A549 (cell line): ENCODE data around the gene PROCA1. TPM values are rescaled to one million over a fixed set of nuclear protein-coding genes. Genes with fewer than 3 reads are reported as not detected.
A peak's percentile ranks its signal among the peaks of the same experiment; 100 is the strongest.

Experiments used
- ATAC-seq, 2 experiments: fragments of 200-7000 bp in 1 of 2; fragments of >200 bp in 1 of 2; cut with Nextera tagmentation in 1 of 2; cut with Tn5 transposase in 1 of 2; 3 replicates each; pipeline versions ENCODE4 v1.8.0 to v1.9.1; 2018 to 2020; ENCODE audit warnings: mild to moderate bottlenecking in 1 of 2, moderate library complexity in 1 of 2
- CTCF ChIA-PET: fragments of 300-600 bp; sonication (Branson Sonifier 250); formaldehyde crosslinking; extraction: SDS; loops from one replicate; lab custom pipeline; 2021; ENCODE audit warnings: antibody characterized with exemption, inconsistent platforms; lab: Yijun Ruan, JAX
- POLR2A ChIA-PET: fragments of 350-600 bp; formaldehyde crosslinking; extraction: SDS; loops from one replicate; lab custom pipeline; 2021; ENCODE audit warnings: antibody characterized with exemption, inconsistent platforms; lab: Yijun Ruan, JAX
- DNase-seq, 2 experiments: peaks; one replicate each; pipeline versions ENCODE4 v3.0.0 to v3.0.0-alpha.2; 2011 to 2016; ENCODE audit warnings: low read depth in 1 of 2, low spot score in 1 of 2
- FAIRE-seq: peaks from 2 replicates; lab custom pipeline; 2011; peaks lifted over from hg19 to GRCh38; lab: Jason Lieb, UNC
- H3K27ac ChIP-seq, 2 experiments: fragments of >200 bp; sonication (Bioruptor Twin); formaldehyde crosslinking; 3 replicates each; pipeline ENCODE4 v1.5.1; 2016 to 2017
- H3K4me1 ChIP-seq: fragments of >200 bp; sonication (Bioruptor Twin); formaldehyde crosslinking; 3 replicates; pipeline ENCODE4 v1.6.1; 2016
- H3K4me2 ChIP-seq: fragments of >200 bp; sonication (Bioruptor Twin); formaldehyde crosslinking; 3 replicates; pipeline ENCODE4 v1.6.1; 2016
- H3K4me3 ChIP-seq: fragments of >200 bp; sonication (Bioruptor Twin); formaldehyde crosslinking; 3 replicates; pipeline ENCODE4 v1.5.1; 2016
- H3K9me3 ChIP-seq: fragments of >200 bp; sonication (Bioruptor Twin); formaldehyde crosslinking; 3 replicates; pipeline ENCODE4 v1.6.1; 2016
- BHLHE40 ChIP-seq: IDR thresholded peaks from 2 replicates; pipeline ENCODE4 v1.6.1; 2012; ENCODE audit warnings: low read depth, low read length, inconsistent platforms
- CEBPB ChIP-seq, 2 experiments: fragments of >200 bp in 1 of 2; sonication (Bioruptor Twin) in 1 of 2; formaldehyde crosslinking in 1 of 2; IDR thresholded peaks; 2 replicates each; pipeline ENCODE4 v1.6.1; 2012 to 2016
- CHD4 ChIP-seq: fragments of 200-600 bp; sonication (generic); IDR thresholded peaks from 2 replicates; pipeline ENCODE4 v1.6.1; 2016; ENCODE audit warnings: antibody characterized with exemption, mild to moderate bottlenecking, borderline replicate concordance
- CTCF ChIP-seq: fragments of >200 bp; sonication (Bioruptor Twin); formaldehyde crosslinking; IDR thresholded peaks from 3 replicates; pipeline ENCODE4 v1.5.1; 2016
- ESRRA ChIP-seq: fragments of 150-350 bp; IDR thresholded peaks from 2 replicates; pipeline ENCODE4 v1.6.1; 2014; ENCODE audit warnings: mild to moderate bottlenecking, low read length, borderline replicate concordance
- FOSL2 ChIP-seq, 2 experiments: fragments of 450-650 bp in 1 of 2; fragments of >200 bp in 1 of 2; sonication (Bioruptor Twin) in 1 of 2; formaldehyde crosslinking; IDR thresholded peaks; 2 replicates each; pipeline versions ENCODE4 v1.5.0 to v1.6.1; 2016 to 2020; ENCODE audit warnings: mild to moderate bottlenecking in 1 of 2, moderate library complexity in 1 of 2
- GATA3 ChIP-seq: IDR thresholded peaks from 2 replicates; pipeline ENCODE4 v1.6.1; 2012; ENCODE audit warnings: borderline replicate concordance
- JUN ChIP-seq, 2 experiments: fragments of >200 bp; sonication (Bioruptor Twin); formaldehyde crosslinking; IDR thresholded peaks; 2 replicates in 1 of 2; 3 replicates in 1 of 2; pipeline ENCODE4 v1.6.1; 2016 to 2017
- KDM1A ChIP-seq: fragments of 200-600 bp; sonication (generic); IDR thresholded peaks from 2 replicates; pipeline ENCODE4 v1.6.1; 2016; ENCODE audit warnings: low read depth, mild to moderate bottlenecking
- MAX ChIP-seq: IDR thresholded peaks from 2 replicates; pipeline ENCODE4 v1.6.1; 2012
- MAZ ChIP-seq: fragments of 150-350 bp; IDR thresholded peaks from 2 replicates; pipeline ENCODE4 v1.6.1; 2014; ENCODE audit warnings: antibody characterized with exemption, low read depth, low read length, borderline replicate concordance
- RAD21 ChIP-seq, 2 experiments: fragments of >200 bp in 1 of 2; sonication (Bioruptor Twin) in 1 of 2; formaldehyde crosslinking in 1 of 2; IDR thresholded peaks in 1 of 2; conservative IDR thresholded peaks in 1 of 2; 2 replicates in 1 of 2; 3 replicates in 1 of 2; pipeline ENCODE4 v1.6.1; 2012 to 2018; ENCODE audit warnings: inconsistent platforms in 1 of 2
- ZC3H11A ChIP-seq: fragments of 450-650 bp; IDR thresholded peaks from 2 replicates; pipeline ENCODE4 v1.6.1; 2014; ENCODE audit warnings: antibody characterized with exemption, mild to moderate bottlenecking
- ZFP36 ChIP-seq: fragments of 450-650 bp; IDR thresholded peaks from 2 replicates; pipeline ENCODE4 v1.6.1; 2014; ENCODE audit warnings: borderline replicate concordance; ENCODE audit not compliant: partially characterized antibody
- ZNF302 ChIP-seq: fragments of 250-450 bp; sonication (Bioruptor Pico); IDR thresholded peaks from 2 replicates; pipeline ENCODE4 v1.9.0; 2021; ENCODE audit warnings: inconsistent platforms, mild to moderate bottlenecking, moderate library complexity
- ZSCAN20 ChIP-seq: fragments of 250-450 bp; sonication (Bioruptor Pico); IDR thresholded peaks from 2 replicates; pipeline ENCODE4 v1.8.0; 2022; ENCODE audit warnings: mild to moderate bottlenecking, moderate library complexity
- WGBS: methylation state at CpG from one replicate; pipeline ENCODE4 v1.1.6; 2017; ENCODE audit errors: missing lambda C conversion rate; 5-methylcytosine and 5-hydroxymethylcytosine counted together
- polyA plus RNA-seq, 4 experiments: library from polyadenylated mRNA; depleted of rRNA in 3 of 4; stranded (reverse); fragments of >200 nt; fragmentation: RNase III in 1 of 4; extraction: RNeasy Plus Mini Kit Qiagen cat#74134 plus additional on column Dnase treatment in 1 of 4; gene quantifications; 2 replicates in 3 of 4; 3 replicates in 1 of 4; pipeline ENCODE4 v1.2.3, GENCODE V29; 2011 to 2017

The PROCA1 gene
- polyA plus RNA-seq, 2 of the 4 experiments (the other 2 are of a cell fraction): 4.0 to 4.9 TPM

GRCh38 chr17:28715217-28715616 is 3.5 kb upstream of the PROCA1 start (continued):
- no peak for TF ChIP-seq MAX
- no peak for TF ChIP-seq CHD4
- TF ChIP-seq, all 56 proteins: peak for 0

- DNase-seq (peak in 1 of 2 experiments; percentile 46), FAIRE-seq (no peak), ATAC-seq (no peak)
- TF ChIP-seq ZNF302 (CRISPR knock-in tag) (no peak), ZFP36 (no peak), JUN (IDR thresholded peaks at IDR 0.05) (peak in 1 of 2 experiments; percentile 32; a peak in 1 of 5 replicates), KDM1A (peak; percentile 82), GATA3 (no peak), ESRRA (no peak), CTCF (peak; percentile 33; the same call in 1 of the 3 replicates), ZSCAN20 (CRISPR knock-in tag) (no peak), CEBPB (IDR thresholded peaks at IDR 0.05) (no peak), RAD21 (conservative IDR thresholded peaks at IDR 0.05 in 1 of 2, IDR thresholded peaks at IDR 0.05 in 1 of 2) (peak in 1 of 2 experiments; percentile 41; a peak in 1 of 5 replicates)
- Histone ChIP-seq H3K9me3 (no peaks in the 10 kb centered on the region), H3K27ac (no peak overlapping the region), H3K4me3 (no peak overlapping the region), H3K4me2 (no peak overlapping the region), H3K4me1 (peaks cover 32% of the 10 kb centered on the region)
- POLR2A ChIA-PET: no interaction called here
- 69% methylated on average over 3 of the region's 3 CpGs for WGBS
- CTCF ChIA-PET: interaction anchor here (1.5 to 17.6 kb wide), 4 partner anchors 12 to 70 kb away, joined by 4 to 335 read pairs (median 48); partner anchors contain the start of genes BLTP2, SDF2, SUPT6H and TLCD1
These were observed 2.6 kb upstream of the PROCA1 start for GRCh38 chr17:28714281-28714680.

GRCh38 chr17:28712705-28713415 is 1.2 kb upstream of the PROCA1 start:
- ChIA-PET POLR2A (interaction anchor here (1.1 to 1.9 kb wide), 3 partner anchors 11 to 68 kb away, joined by 3 to 15 read pairs (median 5); partner anchors contain the start of gene BLTP2), CTCF (interaction anchor here (2.3 to 17.6 kb wide), 5 partner anchors 12 to 68 kb away, joined by 6 to 335 read pairs (median 16); partner anchors contain the start of genes BLTP2 and NEK8)
- ATAC-seq (no peak), DNase-seq (no peak), FAIRE-seq (no peak)
- Histone ChIP-seq H3K9me3 (no peaks in the 10 kb centered on the region), H3K4me3 (no peak overlapping the region), H3K4me1 (peaks cover 22% of the 10 kb centered on the region), H3K4me2 (no peak overlapping the region), H3K27ac (no peak overlapping the region)
- WGBS: 87% methylated on average over 7 of the region's 7 CpGs
- no peak for TF ChIP-seq ZC3H11A
- no peak for TF ChIP-seq BHLHE40
- TF ChIP-seq FOSL2 (IDR thresholded peaks at IDR 0.05): no peak
- TF ChIP-seq FOSL2 (CRISPR knock-in tag; IDR thresholded peaks at IDR 0.05): no peak
- TF ChIP-seq MAZ: no peak
- no peak for TF ChIP-seq KDM1A
